HL-60 (cell line): ENCODE results near the gene ASB18.

Experiments used
- CTCF ChIP-seq: IDR thresholded peaks from one replicate; pipeline ENCODE4 v1.5.1; 2011; ENCODE audit warnings: low read length, control low read depth, inconsistent platforms; ENCODE audit not compliant: insufficient read depth
- POLR2AphosphoS5 ChIP-seq: IDR thresholded peaks from 2 replicates; pipeline ENCODE4 v1.6.1; 2012; ENCODE audit warnings: low read depth

- TF ChIP-seq CTCF (no peak), POLR2AphosphoS5 (no peak)
These were observed 25.7 kb upstream of the ASB18 start for GRCh38 chr2:236289766-236290462.
